ENCODE results near the gene TMEM184B.
A peak's percentile ranks its signal among the peaks of the same experiment; 100 is the strongest.

TMEM184B gene

GRCh38 chr22:38215156-38216038 is 57.4 kb downstream of the TMEM184B start:
- in situ Hi-C loops (cut with MboI; ENCODE audit: low pct_unique_long_range_greater_than_20kb, low sequenced_read_pairs): no loop called here
- DNase-seq: no peak

DNA sequence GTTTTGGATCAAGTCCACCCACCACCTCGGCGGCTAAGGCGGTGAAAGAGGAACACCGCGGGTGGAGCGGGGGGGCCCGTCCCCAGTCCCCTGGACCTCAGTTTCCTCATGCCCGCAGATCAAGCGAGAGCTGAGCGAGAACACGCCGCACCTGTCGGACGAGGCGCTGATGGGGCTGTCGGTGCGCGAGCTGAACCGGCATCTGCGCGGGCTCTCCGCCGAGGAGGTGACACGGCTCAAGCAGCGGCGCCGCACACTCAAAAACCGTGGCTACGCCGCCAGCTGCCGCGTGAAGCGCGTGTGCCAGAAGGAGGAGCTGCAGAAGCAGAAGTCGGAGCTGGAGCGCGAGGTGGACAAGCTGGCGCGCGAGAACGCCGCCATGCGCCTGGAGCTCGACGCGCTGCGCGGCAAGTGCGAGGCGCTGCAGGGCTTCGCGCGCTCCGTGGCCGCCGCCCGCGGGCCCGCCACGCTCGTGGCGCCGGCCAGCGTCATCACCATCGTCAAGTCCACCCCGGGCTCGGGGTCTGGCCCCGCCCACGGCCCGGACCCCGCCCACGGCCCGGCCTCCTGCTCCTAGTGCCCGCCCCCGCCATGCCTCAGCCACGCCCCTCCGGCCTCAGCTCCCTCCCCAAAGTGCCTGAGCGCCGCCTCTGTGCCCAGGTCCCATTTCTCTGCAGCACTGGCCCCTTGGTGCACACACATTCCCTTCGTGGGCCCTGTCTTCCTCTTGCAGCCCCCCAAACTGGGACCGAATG is 58.3 kb downstream of the TMEM184B start:
- in situ Hi-C loops (cut with MboI; ENCODE audit: low pct_unique_long_range_greater_than_20kb, low sequenced_read_pairs): no loop called here
- DNase-seq: no peak

DNA sequence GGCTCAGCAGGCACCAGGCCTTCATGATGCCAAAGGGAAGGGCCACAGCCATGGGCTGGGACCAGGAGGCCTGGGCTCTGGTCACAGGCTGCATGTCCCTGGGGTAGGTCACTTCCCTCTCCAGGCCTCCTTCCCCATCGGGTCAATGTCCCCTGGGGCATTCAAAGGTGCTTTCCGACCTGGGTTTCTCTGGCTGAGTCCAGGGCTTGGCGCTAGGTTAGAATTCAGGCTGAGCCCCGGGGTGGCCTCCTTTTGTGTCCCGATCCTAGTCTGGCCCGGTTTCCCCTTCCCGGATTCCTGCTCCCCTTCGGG is 58.9 kb downstream of the TMEM184B start:
- no peak for DNase-seq
- in situ Hi-C loops (cut with MboI; ENCODE audit: low pct_unique_long_range_greater_than_20kb, low sequenced_read_pairs): no loop called here

DNA sequence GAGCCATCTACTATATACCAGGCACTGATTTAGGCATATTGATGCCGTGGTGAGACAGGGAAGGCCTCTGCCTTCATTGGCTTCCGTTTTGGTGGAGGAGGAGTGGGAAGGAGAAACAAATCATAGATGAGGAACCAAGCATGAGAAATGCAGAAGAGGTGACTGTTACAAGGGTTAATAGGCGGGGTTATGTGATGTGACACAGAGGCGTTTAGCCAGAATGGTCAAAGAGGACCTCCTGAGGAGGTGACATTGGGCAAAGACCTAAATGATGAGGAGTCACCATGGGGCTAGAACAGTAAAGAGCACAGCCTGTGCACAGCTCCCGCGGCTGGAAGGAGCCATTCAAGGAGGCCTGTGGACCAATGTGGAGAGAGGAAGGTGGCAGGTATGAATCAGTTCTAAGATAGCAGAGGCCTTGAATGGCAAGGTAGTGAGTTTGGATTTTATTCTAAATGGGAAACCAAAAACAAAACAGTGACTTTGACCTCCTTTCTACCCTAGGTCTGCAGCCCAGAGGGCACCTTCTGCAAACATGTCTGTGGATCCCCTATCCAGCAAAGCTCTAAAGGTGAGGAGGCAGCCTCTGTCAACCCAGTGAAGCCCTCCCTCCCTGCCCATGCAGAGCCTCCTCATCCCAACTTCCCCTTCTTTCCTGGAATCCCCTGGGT is 59.4 kb downstream of the TMEM184B start:
- peak; percentile 41 for DNase-seq

DNA sequence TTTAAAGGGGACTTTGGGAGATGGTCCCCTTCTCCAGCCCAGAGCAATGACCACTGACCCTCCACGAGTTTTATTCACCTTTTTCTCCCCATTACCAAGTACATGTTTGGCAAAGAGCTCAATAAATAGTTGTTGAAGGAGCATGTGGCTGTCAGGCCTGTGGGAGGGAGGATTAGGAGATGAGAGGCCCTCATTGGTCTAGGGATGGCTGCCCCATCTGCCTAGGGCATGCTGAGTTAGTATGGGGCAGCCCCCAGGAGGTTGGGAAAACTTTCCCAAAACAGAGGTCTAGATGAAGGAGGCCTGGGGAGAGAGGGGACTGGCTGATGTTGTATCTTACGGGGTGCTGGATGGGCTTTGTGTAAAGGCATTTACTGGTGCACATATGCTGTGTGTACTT is 60.4 kb downstream of the TMEM184B start:
- no peak for DNase-seq
- in situ Hi-C loops (cut with MboI; ENCODE audit: low pct_unique_long_range_greater_than_20kb, low sequenced_read_pairs): no loop called here

More for the DNA sequence above, 59.4 kb downstream of the TMEM184B start:
- in situ Hi-C loops (cut with MboI; ENCODE audit: low pct_unique_long_range_greater_than_20kb, low sequenced_read_pairs): no loop called here

GRCh38 chr22:38211556-38211955 is 61.3 kb downstream of the TMEM184B start:
- DNase-seq: no peak
- in situ Hi-C loops (cut with MboI; ENCODE audit: low pct_unique_long_range_greater_than_20kb, low sequenced_read_pairs): no loop called here

DNA sequence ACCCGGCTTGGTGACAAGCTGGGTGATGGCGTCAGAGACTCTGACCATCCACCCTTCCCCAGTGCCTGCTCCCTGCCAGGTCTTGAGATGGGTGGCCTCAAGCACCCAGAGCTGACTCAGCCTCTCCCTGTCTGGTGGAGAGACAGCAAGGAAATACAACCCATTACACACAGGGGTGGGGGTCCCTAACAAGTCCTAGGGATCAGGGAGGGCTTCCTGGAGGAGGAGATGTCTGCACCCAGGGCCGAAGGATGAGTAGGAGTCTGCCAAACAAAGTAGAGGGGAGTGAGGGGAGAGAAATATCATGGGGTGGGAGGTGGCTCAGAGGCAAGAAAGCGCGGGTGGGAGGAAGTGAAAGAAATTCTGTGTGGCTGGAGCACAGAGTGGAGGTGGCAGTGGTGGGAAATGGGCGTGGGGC is 64.2 kb downstream of the TMEM184B start:
- in situ Hi-C loops (cut with MboI; ENCODE audit: low pct_unique_long_range_greater_than_20kb, low sequenced_read_pairs): no loop called here
- no peak for DNase-seq

- in situ Hi-C loops (cut with MboI; ENCODE audit: low pct_unique_long_range_greater_than_20kb, low sequenced_read_pairs): no loop called here
- DNase-seq: no peak
Measured at GRCh38 chr22:38207898-38208432, 64.8 kb downstream of the TMEM184B start.

- no peak for DNase-seq
- in situ Hi-C loops (cut with MboI; ENCODE audit: low pct_unique_long_range_greater_than_20kb, low sequenced_read_pairs): no loop called here
Measured at GRCh38 chr22:38205261-38206128, 67.3 kb downstream of the TMEM184B start.

- in situ Hi-C loops (cut with MboI; ENCODE audit: low pct_unique_long_range_greater_than_20kb, low sequenced_read_pairs): no loop called here
- DNase-seq: peak; percentile 67
Measured at GRCh38 chr22:38204784-38205183, 68.0 kb downstream of the TMEM184B start.

GRCh38 chr22:38203855-38204514 is 68.8 kb downstream of the TMEM184B start:
- in situ Hi-C loops (cut with MboI; ENCODE audit: low pct_unique_long_range_greater_than_20kb, low sequenced_read_pairs): no loop called here
- no peak for DNase-seq

DNA sequence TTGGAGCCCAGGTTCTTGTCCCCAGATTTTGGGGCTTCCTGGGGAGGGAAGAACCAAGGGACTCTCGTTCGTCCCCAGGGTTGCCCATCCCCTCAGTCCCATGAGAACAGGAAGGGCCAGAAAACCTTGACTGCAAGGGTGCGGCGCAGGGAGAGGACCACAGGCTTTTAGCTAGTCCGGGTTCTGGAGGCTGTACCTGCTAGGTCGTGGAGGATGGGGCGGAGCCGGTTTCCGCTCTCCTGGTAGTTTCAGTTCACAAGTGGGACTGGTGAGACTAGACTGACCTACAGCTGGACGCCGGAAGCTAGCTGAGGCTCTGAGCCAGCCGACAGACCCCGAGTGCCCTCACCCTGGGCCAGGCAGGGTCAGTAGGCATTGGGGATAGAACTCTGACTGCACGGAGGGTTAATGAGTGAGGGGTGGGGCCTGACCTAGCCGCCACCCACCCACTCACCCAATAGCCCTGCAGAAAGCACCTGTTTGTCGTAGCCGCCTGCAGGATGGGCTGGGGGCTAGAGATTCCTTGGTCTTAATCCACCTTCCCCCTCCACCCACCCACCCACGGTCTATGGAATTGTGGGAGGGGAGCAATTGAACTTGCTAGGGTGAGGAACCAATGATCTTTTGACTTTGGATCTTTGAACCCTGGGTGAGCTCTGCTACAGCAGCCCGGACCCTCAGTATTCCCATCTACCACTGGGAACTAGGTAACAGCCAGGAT is 69.6 kb downstream of the TMEM184B start:
- in situ Hi-C loops (cut with MboI; ENCODE audit: low pct_unique_long_range_greater_than_20kb, low sequenced_read_pairs): no loop called here
- DNase-seq: peak; percentile 27

GRCh38 chr22:38202437-38203089 is 70.2 kb downstream of the TMEM184B start:
- DNase-seq: peak; percentile 68
- in situ Hi-C loops (cut with MboI; ENCODE audit: low pct_unique_long_range_greater_than_20kb, low sequenced_read_pairs): no loop called here

DNA sequence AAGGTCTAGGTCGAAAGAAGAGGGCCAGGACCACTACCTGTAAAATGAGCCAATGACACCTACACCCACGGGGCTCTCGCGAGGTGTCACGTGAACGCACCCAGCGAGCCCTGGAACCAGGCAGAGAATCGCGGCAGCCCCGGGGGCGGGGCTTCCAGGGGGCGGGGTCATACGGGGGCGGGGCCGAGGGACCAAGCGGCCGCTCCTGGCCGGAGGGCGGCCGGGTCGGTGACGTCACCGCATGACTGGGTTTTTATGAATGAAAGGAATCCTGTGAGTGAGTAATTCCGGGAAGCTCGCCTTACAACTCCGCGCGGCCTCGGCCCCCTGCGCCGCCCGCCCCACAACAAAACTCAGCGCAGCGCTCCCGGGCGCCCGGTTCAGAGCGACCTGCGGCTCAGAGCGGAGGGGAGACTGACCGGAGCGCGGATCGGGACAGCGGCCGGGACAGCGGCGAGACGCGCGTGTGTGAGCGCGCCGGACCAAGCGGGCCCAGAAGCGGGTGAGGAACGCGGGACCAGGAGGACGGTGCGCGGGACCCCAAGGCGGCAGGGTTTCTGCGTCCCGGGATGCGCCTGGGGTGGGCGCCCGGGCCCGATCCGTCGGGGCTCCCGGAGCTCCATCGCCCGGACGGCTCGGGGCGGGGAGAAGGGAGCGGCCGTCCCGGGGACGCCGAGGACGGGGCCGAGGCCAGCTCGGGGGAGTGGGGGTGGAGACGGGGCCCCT is 70.9 kb downstream of the TMEM184B start, which contains the start of gene MAFF:
TSS of gene MAFF (plus strand) at position 284 of the 726 bp plus-strand sequence. CDS start 11,860 bp downstream, outside the sequence.
- peak; percentile 89 for DNase-seq
- in situ Hi-C loops (cut with MboI; ENCODE audit: low pct_unique_long_range_greater_than_20kb, low sequenced_read_pairs): no loop called here

- in situ Hi-C loops (cut with MboI; ENCODE audit: low pct_unique_long_range_greater_than_20kb, low sequenced_read_pairs): no loop called here
- DNase-seq: no peak
Measured at GRCh38 chr22:38201371-38201710, 71.5 kb downstream of the TMEM184B start.

GRCh38 chr22:38199826-38200559 is 72.8 kb downstream of the TMEM184B start:
- DNase-seq: no peak
- in situ Hi-C loops (cut with MboI; ENCODE audit: low pct_unique_long_range_greater_than_20kb, low sequenced_read_pairs): no loop called here

All from KBM-7 (cell line).